C1 segment of cervical spinal cord (tissue), 14 donors: Measurements from ENCODE around the gene SLC49A4.

ENCODE experiments used
- DNase-seq, 14 donors: peaks; one replicate each; lab custom pipeline; 2025; lab: John Stamatoyannopoulos, UW

The SLC49A4 gene

DNA sequence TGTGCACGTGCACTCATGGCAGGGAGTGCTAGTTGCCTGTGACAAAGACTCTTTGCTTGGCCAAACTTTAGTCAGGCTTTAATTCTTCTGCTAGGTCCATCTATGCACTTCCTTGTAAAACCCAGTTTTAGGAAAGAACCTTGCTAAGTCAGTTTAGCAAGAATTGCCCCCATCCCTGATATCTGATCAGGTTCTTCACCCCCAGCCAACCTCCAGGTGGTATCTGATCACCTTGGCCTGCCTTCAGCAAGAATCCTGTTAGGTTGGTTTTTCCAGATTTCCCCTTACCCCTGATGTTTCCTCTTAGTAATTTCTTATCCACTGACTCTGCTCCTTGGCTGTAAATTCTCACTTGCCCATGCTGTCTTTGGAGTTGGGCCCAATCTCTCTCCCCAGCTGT lies 9.6 kb upstream of the SLC49A4 start:
- no peak for DNase-seq

- DNase-seq, result no peak
These were observed 8.8 kb upstream of the SLC49A4 start for GRCh38 chr3:122786066-122786465.

DNA sequence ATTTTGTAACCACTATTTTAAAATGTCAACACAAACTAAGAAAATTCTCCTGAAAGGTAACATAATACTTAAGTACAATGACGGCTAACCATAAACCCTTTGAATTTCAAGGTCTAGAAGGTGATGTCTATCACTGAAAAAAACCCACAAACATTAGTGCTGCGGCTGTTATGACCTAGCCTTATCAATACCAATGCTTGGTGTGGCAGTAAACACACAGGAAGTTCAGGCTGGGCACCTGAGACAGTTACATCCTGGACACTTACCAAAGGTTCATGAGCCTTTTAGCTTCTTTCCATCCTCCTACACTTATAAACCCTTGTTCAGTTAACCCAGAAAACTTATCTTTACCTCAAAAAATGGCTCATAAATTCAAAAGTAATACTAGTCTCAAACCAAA lies 7.0 kb upstream of the SLC49A4 start:
- no peak for DNase-seq

GRCh38 chr3:122789585-122790273 lies 5.1 kb upstream of the SLC49A4 start:
- no peak for DNase-seq

DNA sequence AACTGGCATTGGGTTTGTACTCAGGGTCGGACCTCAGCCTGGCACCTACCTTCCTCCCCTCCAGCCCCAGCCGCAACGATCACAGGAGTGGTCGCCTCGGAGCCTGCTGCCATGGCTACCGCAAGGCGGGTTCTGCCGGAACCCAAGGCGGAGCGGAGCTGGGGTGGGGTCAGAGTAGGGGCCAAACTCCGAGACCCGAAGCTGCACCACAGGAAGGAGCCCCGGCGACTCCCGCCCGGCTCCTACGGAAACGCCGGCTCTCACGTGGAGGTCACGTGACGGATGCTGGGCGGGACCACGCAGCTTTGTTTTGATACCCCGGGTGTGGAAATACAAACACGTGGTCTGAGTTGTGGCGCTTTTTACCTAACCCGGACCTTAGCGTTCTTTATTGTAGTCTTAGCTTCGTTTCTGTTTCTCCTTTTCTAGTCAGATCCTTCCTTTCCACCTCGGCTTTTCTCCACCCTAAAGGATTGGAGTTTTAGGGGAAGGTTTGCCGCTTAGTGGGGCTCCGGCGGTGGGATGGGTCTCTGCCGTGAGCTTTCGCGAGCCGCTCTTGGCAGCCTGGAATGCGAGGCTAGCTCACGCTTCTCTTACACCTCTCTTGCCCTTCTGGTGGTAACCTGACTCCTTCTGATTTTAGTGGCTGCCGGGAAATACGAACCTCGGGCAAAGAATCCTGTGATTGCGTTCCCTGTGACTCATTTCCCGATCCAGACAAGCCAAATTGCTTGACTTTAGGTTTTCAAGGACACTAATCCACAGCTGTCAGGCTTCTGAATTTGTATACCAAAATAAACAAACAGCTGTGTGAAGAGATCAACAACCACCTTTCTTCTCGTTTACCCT lies 1.1 kb upstream of the SLC49A4 start, which contains the start of gene HSPBAP1:
HSPBAP1 (minus strand) TSS at position 264 of the 849 bp plus-strand sequence; CDS start at position 113, 151 bp downstream.
- no peak for DNase-seq

- no peak for DNase-seq
These were observed 438 bp upstream of the SLC49A4 start for GRCh38 chr3:122794483-122794778.

DNA sequence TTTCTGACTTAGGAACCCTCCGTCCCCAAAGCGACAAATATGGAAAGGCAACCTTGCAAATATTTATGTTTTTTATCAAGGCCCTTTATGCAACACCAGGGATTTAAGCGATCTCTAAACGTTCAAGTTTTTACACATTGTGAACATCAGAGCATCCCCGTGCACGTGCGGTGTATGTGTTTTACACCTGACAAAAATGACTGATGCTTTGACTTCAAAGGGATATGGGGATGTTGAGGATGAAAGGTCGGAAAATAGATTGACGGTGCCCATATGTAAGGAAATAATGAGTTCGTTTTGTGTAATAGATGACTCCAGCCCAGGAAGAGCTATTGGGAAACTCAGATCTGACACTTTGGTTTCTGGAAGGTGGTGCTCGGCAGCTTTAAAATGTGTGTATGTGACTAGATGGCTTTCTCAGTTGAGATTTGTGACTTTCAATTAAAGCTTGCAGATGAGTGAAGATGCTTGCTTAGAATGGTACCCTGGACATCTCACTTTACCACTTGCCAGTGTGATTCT lies 866 bp downstream of the SLC49A4 start:
- no peak for DNase-seq

DNA sequence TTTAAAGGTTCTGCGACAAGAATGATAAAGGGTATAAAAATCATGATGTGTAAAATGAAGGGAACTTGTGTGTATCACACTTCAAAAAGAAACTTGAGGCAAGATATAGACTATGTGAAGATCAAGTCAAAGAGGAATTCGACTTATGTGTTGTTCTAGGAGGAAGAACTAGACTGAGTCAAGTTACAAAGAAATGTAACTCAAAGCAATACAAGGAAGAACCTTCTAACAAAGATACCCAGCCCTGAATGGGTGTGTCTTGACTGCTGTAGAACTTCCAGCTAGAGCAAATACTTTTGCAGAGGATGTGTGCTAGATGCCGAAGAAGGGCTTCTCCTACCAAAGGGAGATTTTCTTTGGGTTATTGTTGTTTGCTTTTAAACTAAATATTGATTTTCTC lies 2.4 kb downstream of the SLC49A4 start:
- DNase-seq, result no peak

- no peak for DNase-seq
These were observed 4.5 kb downstream of the SLC49A4 start for GRCh38 chr3:122799322-122799721.

DNA sequence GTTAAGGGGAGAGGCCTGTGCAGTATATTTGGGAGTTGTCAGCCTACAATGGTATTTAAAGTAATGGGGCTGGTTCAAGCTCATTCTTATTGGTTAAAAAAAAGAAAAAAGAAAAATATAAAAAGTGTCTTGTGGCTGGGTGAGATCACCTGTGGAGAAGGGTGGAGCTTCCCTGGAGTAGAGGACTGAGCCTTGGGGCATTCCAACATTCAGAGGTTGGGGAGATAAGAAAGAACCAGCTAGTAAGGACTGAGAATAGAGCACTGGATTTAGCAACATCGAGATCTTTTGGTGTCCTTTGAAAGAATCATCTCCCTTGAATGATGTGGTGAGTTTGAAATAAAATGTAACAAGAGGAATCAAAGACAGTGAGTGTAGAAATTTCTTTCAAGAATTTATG lies 5.2 kb downstream of the SLC49A4 start:
- DNase-seq, result no peak

GRCh38 chr3:122800706-122801237 lies 5.9 kb downstream of the SLC49A4 start:
- no peak for DNase-seq

DNA sequence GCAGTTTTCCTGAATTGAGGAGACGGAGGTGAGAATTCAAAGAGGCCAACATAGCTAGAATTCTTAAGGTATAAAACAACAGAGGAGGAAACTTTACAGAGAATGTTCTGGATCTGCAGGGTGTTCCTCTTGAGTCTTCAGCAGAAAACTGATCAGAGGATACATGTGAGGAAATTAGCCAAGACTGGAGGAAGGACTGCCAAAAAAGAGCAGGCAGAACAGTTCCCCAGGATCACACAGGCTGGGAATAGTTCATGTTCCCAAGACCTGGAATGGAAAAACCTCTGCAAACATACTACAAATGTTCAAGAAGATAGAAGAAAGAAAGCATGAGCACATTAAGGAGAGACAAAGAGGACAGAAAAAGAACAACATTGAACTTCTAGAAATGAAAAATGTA lies 7.5 kb downstream of the SLC49A4 start:
- no peak for DNase-seq

- no peak for DNase-seq
These were observed 9.1 kb downstream of the SLC49A4 start for GRCh38 chr3:122803977-122804376.

- DNase-seq, result no peak
These were observed 15.9 kb downstream of the SLC49A4 start for GRCh38 chr3:122810734-122811133.

GRCh38 chr3:122816587-122816986 lies 21.7 kb downstream of the SLC49A4 start:
- no peak for DNase-seq

GRCh38 chr3:122824465-122825381 lies 29.9 kb downstream of the SLC49A4 start:
- no peak for DNase-seq

DNA sequence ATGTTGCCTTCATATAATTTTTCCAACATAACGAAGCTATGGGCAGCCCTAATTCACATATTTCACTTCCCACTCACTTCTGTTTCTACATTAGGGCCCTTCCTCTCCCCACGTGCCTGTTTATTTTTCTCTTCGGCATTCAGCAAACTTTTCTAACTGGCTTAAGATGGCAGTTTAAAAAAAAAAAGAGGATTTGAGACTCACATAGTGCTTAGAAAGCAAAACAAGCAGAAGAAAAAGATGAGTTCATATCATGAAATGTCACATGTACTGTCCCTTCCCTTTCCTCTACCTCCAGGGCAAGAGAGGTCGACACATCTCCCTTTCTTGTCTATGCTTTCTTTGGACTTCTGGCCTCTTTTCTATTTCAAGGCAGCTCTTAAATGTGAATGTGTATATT lies 30.6 kb downstream of the SLC49A4 start:
- DNase-seq, result no peak

DNA sequence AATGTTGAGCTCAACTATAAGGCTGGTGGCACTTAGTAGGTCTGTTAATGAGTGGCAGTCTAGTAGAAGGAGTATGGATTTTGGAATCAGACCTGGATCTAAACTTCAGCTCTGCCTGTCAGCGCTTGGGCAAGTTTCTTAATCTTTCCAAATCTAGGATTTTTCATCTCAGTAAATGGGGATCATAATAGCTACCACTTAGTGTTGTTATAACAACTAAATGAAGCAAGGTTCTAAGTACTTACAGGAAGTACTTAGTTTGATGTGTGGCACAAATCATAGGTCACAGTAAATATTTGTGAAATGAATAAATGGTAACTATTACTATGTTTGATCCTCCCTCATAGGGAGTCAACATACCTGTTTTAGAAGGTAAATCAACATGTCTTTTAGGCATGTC lies 31.4 kb downstream of the SLC49A4 start:
- no peak for DNase-seq

- no peak for DNase-seq
These were observed 33.4 kb downstream of the SLC49A4 start for GRCh38 chr3:122828281-122828680.

DNA sequence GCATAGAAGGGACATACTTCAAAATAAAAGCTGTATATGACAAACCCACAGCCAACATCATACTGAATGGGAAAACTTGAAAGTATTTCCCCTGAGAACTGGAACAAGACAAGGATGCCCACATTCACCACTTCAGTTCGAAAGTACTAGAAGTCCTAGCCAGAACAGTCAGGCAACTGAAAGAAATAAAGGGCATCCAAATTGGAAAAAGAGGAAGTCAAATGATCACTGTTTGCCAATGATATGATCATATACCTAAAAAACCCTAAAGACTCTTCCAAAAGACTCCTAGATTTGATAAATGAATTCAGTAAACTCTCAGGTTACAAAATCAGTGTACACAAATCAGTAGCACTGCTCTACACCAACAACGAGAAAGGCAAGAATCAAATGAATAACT lies 40.7 kb downstream of the SLC49A4 start:
- DNase-seq, result no peak

DNA sequence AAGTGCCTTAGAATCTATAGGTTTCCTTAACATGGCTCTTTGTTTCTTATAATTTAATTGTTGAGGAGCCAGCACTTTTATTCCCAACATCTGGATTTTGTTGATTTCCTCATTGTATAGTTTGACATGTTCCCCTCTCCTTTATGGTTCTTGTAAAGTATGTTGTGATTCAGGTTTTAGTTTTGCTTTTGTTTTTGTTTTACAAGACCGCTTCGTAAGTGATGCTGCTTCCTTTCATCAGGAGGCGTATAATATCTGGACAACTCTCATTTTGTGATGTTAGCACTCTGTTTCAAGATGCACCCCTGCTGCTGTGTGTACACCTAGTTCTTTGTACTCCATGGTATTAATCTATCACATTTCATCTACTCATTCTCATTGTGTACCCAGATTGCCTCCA lies 48.7 kb downstream of the SLC49A4 start:
- no peak for DNase-seq

DNA sequence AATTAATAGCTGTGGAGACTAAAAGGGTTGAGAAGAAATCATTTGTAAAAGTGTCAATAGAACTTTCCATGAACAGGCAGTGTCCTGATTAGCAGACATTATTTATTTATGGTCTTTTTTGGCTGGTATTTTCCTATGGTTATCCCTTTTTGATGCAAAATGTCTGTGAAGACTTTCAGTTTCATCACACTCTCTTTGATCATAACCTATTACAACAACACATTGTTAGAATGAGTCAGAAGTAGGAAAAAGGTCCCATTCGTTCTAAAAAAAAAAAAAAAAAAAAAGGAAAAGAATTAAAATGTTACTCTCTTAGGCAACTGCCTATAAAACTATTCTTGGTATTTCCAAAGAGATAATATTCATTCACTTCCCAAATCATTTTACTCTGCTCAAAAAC lies 62.1 kb downstream of the SLC49A4 start:
- DNase-seq, result no peak
